Lower leg skin (tissue), 4 donors: Measurements from ENCODE around the gene RAB19. TPM values are rescaled to one million over a fixed set of nuclear protein-coding genes. Genes with fewer than 3 reads are reported as not detected.

ENCODE experiments used
- DNase-seq, 2 donors: peaks; one replicate each; pipeline ENCODE4 v3.0.0-alpha.2; 2019; ENCODE audit warnings: low spot score in 2 of 2
- H3K4me3 ChIP-seq: fragments of 200-600 bp; sonication (generic); 2 replicates; pipeline ENCODE4 v1.5.1; 2017; ENCODE audit warnings: mild to moderate bottlenecking, low read depth; ENCODE audit not compliant: poor library complexity, severe bottlenecking
- CTCF ChIP-seq, 3 donors: fragments of 450-650 bp; IDR thresholded peaks; one replicate each; pipeline ENCODE4 v1.5.1; 2016; ENCODE audit warnings: antibody characterized with exemption in 3 of 3, mild to moderate bottlenecking in 3 of 3, moderate library complexity in 2 of 3
- POLR2A ChIP-seq, 2 donors: fragments of 450-650 bp; IDR thresholded peaks; one replicate each; pipeline ENCODE4 v1.6.1; 2016 to 2017; ENCODE audit warnings: antibody characterized with exemption in 2 of 2, mild to moderate bottlenecking in 1 of 2, moderate library complexity in 1 of 2
- WGBS, 2 donors: methylation state at CpG; one replicate each; pipeline ENCODE4 v1.1.5; 2018; 5-methylcytosine and 5-hydroxymethylcytosine counted together
- intact Hi-C: fragments of 100-400 bp; cut with DNase I; formaldehyde crosslinking; loops from one replicate; pipeline ENCODE4 v1.15.0; 2023; ENCODE audit warnings: low total_unique reads
- total RNA-seq, 4 donors: library from RNA; depleted of rRNA; stranded (reverse); fragments of >200 nt; gene quantifications; one replicate each; pipeline ENCODE4 v1.1.0, GENCODE V29; 2016

RAB19 gene
- total RNA-seq, 4 donors from 2014 or later: 0.47 to 1.5 (median 0.72) TPM; not detected in 1

DNA sequence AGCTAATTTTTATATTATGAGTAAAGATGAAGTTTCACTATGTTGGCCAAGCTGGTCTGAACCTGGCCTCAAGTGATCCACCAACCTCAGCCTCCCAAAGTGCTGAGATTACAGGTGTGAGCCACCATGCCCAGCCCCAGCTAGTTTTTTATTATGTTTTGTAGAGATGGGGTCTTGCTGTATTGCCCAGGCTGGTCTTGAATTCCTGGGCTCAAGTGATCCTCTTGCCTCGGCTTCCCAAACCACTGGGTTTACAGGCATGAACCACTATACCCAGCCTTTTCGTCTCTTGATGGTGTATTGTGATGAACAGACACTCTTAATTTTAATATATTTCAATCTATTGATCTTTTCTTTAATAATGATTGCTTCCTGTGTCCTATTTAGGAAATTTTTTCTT lies 17.7 kb downstream of the RAB19 start:
- TF ChIP-seq POLR2A (IDR thresholded peaks at IDR 0.05): no peak
- no peak for DNase-seq
- intact Hi-C loops: no loop called here
- H3K4me3 ChIP-seq: no peak overlapping the region
- 96 to 97% methylated on average over 2 of the region's 2 CpGs for WGBS, 2 donors

GRCh38 chr7:140423501-140423900 lies 19.6 kb downstream of the RAB19 start:
- H3K4me3 ChIP-seq: no peak overlapping the region
- no peak for DNase-seq
- WGBS, 2 donors: 68 to 84% methylated on average over 3 of the region's 3 CpGs
- intact Hi-C loops: no loop called here
- TF ChIP-seq CTCF (IDR thresholded peaks at IDR 0.05): no peak
- TF ChIP-seq POLR2A (IDR thresholded peaks at IDR 0.05): no peak

DNA sequence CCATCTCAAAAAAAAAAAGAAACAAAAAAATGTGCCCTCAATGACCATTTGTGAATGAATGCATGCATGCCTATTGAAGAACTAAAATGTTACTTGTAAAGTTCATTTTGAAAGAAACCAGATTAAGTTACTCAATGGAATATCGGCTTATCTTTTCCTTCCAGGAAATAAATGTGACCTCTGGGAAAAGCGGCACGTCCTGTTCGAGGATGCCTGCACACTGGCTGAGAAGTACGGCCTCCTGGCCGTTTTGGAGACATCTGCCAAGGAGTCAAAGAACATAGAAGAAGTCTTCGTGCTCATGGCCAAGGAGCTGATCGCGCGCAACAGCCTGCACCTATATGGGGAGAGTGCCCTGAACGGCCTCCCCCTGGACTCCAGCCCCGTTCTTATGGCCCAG lies 21.9 kb downstream of the RAB19 start:
- no peak for TF ChIP-seq CTCF (IDR thresholded peaks at IDR 0.05)
- no peak for TF ChIP-seq POLR2A (IDR thresholded peaks at IDR 0.05)
- DNase-seq: no peak
- intact Hi-C loops: no loop called here
- WGBS, 2 donors: 83 to 84% methylated on average over 12 of the region's 12 CpGs
- no peak overlapping the region for H3K4me3 ChIP-seq

DNA sequence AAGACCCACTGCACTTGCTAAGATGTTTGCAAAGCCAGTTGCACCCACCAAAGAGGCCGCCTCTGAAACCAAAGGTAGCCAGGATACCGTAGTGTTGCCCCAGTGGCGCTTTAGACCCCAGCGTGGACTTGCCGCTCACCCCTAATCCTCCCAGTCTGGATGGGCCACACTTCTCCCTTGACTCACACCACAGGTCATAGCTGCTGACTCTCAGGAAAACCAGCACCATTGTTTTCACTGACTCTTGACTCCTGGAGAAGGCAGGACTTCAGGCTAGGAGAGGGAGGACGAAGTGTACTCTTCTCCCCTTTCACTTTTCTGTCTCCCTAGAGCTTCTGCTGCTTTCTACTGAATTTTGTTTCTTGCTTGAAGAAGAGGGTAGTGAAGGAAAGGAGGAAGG lies 22.3 kb downstream of the RAB19 start:
- H3K4me3 ChIP-seq: no peak overlapping the region
- no peak for DNase-seq
- no peak for TF ChIP-seq POLR2A (IDR thresholded peaks at IDR 0.05)
- no peak for TF ChIP-seq CTCF (IDR thresholded peaks at IDR 0.05)
- intact Hi-C loops: no loop called here
- 93 to 94% methylated on average over 6 of the region's 6 CpGs for WGBS, 2 donors

DNA sequence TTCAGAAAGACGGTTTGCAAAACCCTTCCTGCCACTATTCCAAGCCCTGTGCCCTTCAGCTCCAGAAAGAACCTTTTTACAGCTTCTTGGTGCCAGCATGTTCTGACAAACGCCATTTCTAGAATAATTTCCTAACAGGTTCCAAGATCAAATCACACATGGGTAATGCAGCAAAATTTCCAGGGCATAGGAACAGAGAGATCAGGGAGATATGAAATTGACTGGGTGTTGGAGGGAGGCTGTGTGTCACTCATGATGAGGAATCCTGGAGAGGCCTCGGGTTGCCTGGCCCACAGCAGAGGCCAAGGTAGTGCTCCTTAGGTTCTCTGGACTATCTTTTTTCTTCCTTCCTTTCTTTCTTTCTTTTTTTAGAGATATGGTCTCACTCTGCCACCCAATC lies 29.5 kb downstream of the RAB19 start:
- intact Hi-C loops: no loop called here
- 65 to 78% methylated on average over 3 of the region's 3 CpGs for WGBS, 2 donors
- no peak overlapping the region for H3K4me3 ChIP-seq
- no peak for DNase-seq
- TF ChIP-seq POLR2A (IDR thresholded peaks at IDR 0.05) (no peak), CTCF (IDR thresholded peaks at IDR 0.05) (no peak)

DNA sequence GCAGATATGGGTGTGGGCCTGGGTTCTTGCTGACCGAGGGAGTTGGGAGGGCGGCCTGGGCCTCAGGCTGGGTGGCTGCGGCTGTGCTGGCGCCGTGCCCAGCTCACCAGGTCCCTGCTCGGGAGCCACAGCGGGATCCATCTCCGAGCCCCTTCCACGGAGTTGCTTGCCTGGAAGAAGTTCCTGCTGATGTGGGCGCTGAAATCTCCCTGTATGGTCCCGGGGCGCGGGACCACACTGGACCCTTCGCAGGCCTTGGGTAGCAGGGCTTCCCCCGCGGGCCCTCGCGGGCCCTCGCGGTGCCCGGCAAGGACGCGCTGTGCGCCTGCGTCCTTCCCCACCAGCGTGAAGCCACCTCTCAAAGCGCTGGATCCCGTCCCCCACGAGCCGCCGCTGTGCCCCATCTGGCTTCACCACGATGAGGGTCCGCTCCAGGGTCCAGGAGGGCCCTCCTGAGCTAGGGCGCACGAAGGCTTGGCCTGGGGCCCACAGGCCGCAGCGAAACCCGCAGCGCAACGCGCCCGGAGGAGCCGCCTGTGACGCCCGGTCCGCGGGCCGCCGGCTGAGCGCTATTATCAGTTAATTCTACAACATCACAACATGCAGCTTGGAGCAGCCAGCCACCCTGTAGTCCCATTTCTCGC lies 31.5 kb downstream of the RAB19 start:
- no peak for DNase-seq
- H3K4me3 ChIP-seq: no peak overlapping the region
- TF ChIP-seq CTCF (IDR thresholded peaks at IDR 0.05) (no peak), POLR2A (IDR thresholded peaks at IDR 0.05) (no peak)
- WGBS, 2 donors: 67 to 73% methylated on average over 26 to 28 of the region's 51 CpGs
- intact Hi-C loops: no loop called here
